ENCODE measurements around the gene GINS2.

GINS2 gene

DNA sequence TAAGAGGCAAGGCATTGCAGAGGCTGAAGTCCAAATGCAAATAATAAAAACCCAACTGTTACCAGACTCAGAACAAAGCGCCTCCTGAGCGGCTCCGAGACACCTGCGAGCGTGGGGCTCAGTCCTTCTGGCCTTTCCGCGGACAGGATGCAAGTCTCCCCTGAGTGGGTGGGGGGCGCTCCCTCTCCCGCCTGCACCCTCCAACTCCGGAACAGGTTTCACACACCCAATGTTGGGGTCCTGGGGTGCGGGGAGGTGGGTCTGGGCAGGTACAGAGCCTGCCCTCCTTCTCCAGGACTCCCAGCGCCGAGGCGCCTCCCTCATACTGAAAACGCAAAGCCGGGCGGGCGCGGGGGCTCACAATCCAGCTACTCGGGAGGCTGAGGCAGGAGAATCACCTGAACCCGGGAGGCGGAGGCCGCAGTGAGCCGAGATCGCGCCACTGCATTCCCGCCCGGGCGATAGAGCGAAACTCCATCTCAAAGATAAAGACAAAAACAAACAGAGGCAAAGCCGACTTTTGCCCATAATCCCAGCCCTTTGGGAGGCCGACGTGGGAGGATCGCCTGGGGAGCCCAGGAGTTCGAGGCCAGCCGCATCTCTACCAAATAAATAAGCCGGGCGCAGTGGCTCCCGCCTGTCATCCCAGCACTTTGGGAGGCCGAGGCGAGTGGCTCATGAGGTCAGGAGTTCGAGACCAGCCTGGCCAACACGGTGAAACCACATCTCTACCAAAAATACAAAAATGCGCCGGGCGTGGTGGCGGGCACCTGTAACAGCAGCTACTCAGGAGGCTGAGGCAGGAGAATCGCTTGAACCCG, 893 bp downstream of the GINS2 start:
- DNase-seq = no peak

DNA sequence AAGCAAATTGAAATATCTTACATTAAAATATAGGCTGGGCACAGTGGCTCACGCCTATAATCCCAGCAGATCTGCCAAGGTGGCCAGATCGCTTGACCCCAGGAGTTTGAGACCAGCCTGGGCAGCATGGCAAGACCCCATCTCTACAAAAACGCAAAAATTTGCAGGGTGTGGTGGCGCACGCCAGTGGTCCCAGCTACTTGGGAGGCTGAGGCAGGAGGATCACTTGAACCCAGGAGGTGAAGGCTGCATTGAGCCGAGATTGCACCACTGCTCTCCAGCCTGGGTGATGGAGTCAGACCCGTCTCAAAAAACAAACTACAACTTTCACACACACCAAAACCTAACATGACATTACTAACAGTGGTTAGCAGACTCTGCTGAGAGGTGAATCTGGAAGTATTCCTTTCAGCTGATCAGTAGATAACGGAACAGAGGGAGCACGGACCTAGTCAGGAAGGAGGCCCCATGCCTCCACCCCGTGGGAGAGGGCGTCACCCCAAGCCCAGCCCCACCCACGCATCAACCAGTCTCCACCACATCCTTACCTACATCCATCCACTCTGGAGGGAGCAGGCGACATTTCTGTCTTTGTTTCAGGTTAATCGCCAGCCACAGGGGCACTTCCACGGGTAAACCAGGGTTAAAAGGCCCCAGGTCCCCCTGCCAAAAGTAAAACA, 1.7 kb downstream of the GINS2 start:
- DNase-seq = no peak

- no peak for DNase-seq
Observed at GRCh38 chr16:85685251-85685650, 3.5 kb downstream of the GINS2 start.

DNA sequence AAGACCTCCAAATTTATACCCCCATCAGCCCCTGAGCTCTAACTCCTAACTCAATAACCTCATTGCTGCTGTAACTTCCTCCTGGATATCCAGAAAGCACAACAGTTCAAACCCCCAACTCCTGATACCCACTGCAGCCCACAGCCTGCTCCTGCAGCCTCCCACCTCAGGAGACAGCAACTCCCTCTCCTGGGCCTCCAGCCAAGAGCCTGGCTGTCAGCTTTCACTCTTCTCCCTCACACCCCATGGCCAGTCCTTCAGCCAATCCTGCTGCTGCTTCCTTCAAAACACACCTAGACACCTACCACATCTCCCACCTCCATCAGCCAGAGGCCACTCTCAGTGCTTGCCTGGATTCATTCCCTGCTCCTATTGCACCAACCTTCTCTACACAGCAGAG, 5.4 kb downstream of the GINS2 start:
- peak; percentile 26 for DNase-seq

DNA sequence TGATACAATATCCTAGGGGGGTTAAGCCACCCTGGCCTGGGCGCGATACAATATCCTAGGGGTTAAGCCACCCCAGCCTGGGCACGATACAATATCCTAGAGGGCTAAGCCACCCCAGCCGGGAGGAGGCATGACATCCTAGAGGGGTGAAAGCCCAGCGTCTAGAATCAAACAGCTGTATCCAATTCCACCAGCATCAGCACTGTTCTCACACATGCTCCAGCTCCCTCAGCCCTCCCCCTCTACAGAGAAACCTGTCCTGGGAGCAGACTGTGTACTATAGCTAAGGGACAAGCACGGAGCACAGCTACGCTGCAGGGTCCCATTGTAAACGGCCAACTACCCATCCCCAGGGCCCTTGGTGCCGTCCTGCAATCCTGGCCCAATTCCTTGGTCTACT, 6.2 kb downstream of the GINS2 start:
- no peak for DNase-seq

DNA sequence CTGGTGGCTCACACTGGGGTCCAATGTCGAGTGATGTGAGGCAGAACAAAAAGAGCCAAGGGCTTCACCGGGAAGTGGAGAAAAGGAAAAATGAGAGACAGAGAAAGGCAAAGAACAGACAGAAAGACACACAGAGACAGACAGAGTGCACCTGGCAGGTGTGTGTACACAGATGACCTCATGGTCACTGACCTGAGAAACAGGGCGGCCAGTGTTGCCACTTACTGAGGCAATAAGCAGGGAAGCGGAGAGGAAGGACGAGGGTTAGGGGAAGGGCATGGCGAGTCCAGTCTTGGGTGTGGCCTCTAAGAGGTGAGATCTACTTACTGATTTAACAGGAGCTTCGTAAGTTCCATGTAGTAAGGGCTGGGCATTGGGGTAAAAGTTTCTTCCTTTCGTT, 7.5 kb downstream of the GINS2 start:
- DNase-seq = no peak

- no peak for DNase-seq
Observed at GRCh38 chr16:85680352-85680944, 8.3 kb downstream of the GINS2 start.

DNA sequence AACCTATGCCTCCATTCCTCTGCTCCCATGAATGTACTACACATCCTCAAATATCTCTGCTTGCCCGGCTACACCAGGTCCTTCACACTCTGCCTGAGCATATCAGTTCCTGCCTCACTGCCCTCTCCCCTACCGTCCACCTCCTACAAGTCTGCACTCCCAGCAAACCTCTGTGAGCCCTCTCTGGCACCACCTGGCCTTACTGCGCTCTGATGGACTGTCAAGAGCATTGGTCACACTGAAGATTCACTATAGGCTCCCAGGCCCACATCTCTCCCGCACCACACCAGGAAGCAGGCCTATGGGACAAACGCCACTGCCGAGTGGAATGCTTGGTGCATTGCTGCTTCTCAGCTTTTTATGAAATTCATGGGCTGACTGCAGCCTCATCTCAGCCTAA, 8.9 kb downstream of the GINS2 start:
- DNase-seq = no peak

DNA sequence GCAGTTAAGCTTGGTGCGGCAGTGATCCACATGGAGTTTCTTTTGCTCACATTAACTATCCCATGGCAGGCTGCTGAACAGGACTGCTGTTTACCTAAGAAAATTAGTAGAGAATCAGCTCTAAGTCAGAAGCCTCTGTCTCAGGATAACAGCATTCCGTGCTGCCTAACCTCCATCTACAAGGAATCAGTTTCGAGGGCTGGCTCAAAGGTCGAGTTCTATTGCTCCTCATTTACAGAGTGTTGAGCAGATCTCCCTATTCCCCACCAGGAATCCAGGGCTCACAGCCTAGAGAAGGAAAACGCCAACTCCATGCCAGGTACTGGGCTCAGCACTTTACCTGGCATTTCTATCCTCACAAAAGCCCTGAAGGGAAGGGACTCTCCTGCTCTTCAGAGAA, 9.9 kb downstream of the GINS2 start:
- DNase-seq = no peak

GRCh38 chr16:85678016-85678415, 10.7 kb downstream of the GINS2 start:
- no peak for DNase-seq

GRCh38 chr16:85677383-85677967, 11.3 kb downstream of the GINS2 start:
- no peak for DNase-seq

GRCh38 chr16:85676466-85676865, 12.3 kb downstream of the GINS2 start:
- no peak for DNase-seq

GRCh38 chr16:85675251-85675874, 13.4 kb downstream of the GINS2 start:
- DNase-seq = peak; percentile 50

DNA sequence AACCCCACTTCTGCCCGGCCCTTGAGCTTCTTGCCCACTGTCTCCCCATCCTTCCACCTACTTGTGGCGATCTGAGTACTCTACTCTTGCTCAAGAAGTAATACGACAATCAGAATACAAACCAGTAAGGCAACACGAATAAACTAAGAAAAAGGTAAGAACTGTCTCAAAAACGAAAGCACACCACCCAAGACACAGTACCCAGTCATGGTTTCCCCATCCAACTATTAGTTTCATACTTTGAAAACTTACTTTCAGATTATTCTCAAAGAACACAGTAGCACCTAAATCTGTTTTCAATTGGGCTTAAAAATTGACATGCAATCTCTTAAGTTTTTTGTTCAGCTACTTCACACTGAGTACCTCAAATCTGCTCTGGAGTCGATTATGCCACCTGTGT, 13.9 kb downstream of the GINS2 start:
- DNase-seq = no peak

DNA sequence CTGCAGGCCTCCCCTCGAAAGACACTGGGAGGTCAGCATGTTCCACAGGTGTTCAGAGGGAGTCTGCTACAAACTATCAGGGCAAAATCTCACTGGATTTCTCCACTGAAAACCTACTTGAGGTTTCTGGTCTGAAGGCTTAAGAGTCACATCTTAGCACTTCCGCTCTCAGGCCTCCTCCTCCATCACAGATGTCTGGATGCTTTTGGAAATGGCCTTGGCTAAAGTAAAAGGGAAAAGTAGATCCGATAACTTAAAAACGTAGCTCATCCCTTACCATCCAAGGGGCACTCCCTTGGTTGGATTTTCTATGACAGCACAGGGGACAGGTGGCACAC, 14.4 kb downstream of the GINS2 start:
- no peak for DNase-seq

GRCh38 chr16:85673529-85674417, 15.0 kb downstream of the GINS2 start:
- DNase-seq = peak; percentile 91

GRCh38 chr16:85670840-85671239, 17.9 kb downstream of the GINS2 start:
- DNase-seq = no peak

GRCh38 chr16:85668676-85669424, 19.9 kb downstream of the GINS2 start:
- DNase-seq = no peak

GRCh38 chr16:85667841-85668413, 20.8 kb downstream of the GINS2 start:
- DNase-seq = no peak

GRCh38 chr16:85667261-85667660, 21.5 kb downstream of the GINS2 start:
- DNase-seq = no peak

DNA sequence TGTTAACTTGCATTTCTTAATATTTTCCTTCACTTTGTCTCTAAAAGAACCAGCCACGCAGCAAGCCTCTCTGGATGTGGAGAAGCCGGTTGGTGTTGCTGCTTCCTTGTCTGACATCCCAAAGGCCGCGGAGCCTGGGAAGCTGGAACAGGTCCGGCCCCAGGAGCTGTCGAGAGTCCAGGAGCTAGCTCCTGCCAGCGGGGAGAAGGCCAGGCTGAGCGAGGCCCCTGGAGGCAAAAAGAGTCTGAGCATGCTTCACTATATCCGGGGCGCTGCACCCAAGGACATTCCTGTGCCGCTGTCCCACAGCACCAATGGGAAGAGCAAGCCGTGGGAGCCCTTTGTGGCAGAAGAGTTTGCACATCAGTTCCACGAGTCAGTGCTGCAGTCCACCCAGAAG, 22.8 kb downstream of the GINS2 start:
- no peak for DNase-seq
